Measurements from ENCODE around the gene FHIT. TPM values are rescaled to one million over a fixed set of nuclear protein-coding genes. Genes with fewer than 3 reads are reported as not detected.

FHIT gene
- total RNA-seq, 1 experiment from 2014 or later = 0.10 TPM

DNA sequence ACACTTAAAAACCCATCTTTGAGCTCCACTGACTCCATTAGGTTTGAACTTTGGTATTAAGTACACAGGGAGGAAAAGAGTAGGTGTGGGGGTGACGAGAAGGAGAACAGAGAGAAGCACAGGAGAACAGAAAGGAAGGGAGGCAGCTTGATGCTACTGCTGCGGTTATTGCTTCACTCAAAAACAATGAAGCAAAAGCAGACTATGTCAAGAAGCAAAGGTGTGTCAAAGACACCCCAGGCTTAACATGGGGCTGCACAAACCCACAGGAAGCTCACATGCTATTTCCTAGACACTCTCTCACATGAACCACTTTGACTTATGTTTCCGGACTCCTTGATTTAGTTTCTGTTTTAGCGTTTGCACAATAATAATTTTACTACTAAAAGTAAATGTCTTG is 1240.5 kb downstream of the FHIT start:
- DNase-seq (ENCODE audit: low spot score) = no peak

DNA sequence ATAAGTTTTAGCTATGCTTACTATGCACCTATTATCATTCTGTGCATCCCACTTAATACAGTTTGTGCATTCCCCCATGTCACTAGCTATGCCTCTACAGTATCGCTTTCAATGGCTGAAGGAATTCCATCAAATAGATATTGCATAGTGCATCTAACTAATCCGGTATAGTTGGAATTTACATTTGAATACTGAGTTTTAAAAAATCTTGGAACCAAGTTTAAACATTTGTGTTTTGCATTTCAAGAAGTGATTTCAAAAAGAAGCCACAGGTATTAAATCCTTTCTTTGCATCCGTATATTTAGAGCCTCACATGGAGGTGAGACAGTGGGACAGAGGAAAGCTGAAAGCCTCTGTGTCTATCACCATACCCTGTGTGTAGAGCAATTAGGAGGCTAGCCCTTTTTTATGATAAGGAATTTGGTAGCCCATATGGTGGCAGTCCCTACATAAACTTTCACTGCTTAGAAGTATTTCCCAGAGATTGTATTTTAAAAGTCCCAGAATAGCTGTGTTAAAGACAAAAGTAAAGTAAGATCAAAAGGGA is 1241.2 kb downstream of the FHIT start:
- no peak for DNase-seq (ENCODE audit: low spot score)

DNA sequence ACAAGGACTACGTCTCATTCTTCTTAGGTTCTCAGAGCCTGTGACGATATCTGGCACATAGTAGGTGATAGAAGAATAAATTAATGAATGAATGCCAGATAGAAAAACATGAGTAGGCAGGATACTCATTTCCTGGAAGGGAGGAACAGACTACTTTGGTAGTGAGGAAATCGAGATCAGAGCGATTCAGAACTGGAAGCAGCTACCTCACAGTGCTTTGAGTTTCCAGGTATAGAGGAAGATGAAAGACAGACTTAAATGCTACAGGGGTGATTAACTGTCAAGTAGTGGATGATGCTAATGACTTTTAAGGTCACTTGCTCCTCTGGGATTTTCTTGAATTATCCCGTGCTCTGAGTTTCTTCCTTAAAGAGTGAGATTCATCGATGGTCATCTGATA is 1249.9 kb downstream of the FHIT start:
- no peak for DNase-seq (ENCODE audit: low spot score)

DNA sequence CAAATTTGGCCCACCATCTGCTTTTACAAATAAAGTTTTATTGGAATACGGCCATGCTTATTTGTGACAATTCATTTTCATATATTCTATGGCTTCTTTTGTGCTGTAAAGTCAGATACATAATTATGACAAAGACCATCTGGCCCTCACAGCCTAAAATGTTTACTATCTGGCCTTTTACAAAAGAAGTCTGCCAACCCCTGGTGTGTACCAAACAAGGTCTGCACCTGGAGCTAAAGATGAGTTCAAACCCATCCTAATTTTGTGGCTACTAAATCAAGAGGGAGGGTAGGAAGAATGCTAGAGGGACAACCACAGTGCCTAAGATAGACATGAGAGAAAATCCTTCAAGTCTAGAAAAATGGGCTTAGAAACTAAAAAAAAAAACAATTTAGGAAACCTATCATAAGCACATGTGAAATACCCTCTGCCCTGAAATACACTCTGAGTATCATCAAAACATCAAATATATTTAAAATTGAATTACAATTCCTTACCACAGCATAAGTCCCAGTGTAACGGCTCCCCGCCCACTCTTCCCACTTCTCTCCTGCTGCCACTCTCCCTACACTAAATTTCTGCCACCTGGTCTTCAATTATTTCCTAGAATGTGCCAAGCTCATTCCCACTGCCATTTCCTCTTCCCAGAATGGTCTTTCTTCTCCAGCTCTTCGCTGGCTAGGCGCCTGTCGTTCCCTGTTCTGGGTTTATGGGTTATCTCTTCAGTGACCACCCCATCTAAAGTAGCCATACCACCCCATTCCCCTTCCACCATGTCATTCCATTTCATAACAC is 1250.7 kb downstream of the FHIT start:
- DNase-seq (ENCODE audit: low spot score) = no peak

DNA sequence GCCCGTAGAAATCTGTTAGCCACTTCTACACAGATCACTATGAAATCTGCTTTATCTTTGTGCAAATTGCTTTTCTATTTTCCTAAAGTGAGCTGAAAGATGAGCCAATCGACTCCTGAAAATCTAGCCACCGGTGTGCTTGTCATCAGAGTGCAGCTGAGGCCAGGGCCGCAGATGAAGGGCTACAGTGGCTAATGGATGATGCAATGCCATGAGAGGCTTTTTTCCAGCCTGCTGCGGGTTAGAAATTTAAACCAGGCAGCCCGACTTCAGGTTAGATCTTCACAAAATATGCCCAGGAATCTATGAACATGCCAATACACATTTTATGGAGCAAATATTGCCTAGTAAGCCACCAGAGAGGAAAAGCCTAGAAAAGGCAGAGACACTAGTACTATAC is 1253.2 kb downstream of the FHIT start:
- no peak for DNase-seq (ENCODE audit: low spot score)

DNA sequence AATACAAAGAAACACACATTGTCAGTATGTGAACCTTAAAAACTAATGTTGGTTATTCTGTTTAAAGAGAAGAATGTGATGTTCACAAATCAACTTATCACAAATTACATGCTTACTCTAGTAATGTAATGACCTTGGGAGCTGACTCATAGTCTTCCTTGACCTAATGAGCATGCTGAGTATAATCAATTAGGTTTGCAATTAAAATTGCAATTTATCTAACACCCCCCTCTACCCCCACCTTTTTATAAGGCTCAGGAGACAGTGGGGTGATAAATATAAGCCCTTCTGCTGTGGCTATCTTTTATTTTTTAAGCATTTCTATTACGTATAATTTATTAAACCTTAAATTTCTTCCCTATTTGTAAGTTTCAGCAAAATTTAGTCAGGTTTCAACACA is 1253.7 kb downstream of the FHIT start:
- DNase-seq (ENCODE audit: low spot score) = no peak

DNA sequence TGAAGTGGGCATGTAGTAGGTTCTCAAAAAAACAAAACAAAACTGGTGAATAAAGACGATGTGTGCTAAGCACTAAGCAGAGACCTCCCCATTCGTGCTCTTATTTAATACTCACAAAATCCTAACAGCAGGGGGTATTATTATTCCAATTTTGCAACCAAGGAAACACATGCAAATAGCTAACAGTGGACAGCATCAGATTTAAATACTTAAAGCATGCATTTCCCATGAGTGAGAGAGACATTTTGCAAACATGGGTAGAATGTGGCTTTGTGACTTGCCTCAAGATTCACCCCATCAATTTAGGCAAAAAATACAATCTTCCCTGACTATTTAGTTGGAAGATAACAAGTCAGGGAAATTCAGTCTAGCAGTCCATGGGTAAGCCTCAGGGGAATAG is 1255.2 kb downstream of the FHIT start:
- no peak for DNase-seq (ENCODE audit: low spot score)

DNA sequence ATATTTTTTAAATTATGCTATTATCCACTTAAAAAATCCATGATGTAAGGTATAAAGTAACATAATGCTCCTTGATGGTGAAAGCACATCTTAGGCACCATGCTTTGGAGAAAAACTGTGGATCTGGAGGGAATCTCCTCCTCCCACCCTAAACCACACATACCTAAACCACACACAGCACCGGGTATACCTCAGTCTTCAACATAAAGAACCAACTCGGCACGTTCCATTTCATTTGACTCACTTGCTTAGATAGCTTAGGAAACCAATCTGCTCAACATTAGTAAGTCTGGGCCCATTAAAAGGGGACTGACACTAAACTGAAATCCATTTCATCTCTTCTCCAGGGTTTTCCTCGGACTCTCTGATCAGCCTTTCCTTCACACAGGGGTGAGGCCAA is 1255.7 kb downstream of the FHIT start:
- no peak for DNase-seq (ENCODE audit: low spot score)

DNA sequence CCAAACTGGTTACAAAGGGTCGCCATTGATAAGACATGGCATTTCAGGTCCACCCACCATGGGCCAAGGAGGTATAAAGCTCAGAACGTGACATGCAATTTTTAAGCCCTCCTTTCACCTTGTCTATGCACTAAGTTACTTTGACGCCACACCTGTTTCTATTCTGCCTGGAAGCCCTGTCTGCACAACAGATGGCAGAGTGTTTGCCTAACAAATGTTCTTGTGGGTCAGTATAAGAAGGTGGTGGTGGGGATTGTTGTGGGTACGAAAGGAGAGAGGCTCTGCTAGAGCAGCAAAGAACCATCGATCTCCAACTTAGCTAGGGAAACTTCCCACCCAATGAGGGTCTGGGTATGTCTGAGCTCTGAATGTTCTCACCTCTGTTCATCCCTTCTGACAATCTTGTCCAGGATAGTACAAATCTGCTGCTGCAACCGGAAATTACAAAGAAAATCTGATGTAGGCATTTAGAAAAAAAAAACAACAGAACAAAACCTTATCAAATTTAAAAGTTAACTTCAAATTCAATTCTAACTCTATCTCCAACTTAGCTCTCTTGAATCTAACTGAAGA is 1256.4 kb downstream of the FHIT start:
- no peak for DNase-seq (ENCODE audit: low spot score)

DNA sequence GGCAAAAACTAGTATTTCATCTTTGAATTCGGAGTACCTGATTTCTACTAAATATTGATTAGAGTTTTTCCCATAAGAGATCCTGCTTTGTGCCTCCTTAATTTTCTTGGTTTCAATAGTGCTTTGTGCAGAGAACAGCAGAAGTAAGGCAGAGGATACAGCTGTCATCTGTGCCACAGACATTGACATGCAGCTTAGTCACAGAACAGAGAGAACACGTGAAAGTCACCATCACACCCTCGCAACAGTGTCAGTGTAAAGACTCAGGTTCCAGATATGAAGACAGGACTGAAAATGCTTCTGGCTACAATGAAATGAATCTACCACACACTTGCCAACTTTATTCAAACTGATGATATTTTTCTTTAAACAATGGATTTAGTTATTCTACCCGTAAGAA is 1258.7 kb downstream of the FHIT start:
- DNase-seq (ENCODE audit: low spot score) = no peak

DNA sequence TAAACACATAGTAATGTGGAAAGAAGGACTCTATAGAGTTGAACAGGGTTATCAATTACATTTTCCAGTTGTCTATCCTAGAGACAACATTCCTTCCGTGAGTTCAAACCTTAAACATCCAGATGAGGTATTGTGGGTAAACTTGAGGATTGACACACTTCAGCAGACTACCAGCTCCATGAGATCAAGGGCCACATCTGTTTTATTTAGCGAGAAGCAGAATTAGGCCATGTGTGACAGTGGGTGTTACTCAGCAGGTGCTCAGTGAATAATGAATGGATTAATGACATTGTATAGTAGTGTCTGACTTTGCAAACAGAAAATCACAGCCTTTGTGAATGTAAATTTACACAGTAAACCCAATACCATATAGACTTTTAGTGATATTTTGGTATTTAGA is 1260.3 kb downstream of the FHIT start:
- no peak for DNase-seq (ENCODE audit: low spot score)

DNA sequence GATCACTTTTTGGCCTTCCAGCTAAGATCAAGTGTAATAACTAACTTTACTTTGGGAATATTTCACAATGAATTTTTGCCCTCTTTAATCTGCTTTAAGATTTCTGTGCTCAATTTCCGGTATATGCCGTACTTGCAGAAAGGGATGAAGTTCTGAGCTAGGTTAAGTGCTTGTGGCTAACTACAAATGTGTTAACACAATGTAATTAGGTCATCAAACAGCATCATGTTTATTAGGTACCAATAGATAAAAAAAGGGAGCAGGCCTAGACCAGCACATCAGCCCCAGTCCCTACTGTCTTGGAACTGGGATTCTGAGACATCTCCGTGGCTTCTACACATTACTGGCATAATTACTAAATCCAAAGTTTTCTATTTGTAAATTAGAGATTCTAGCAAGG is 1268.7 kb downstream of the FHIT start:
- no peak for DNase-seq (ENCODE audit: low spot score)

DNA sequence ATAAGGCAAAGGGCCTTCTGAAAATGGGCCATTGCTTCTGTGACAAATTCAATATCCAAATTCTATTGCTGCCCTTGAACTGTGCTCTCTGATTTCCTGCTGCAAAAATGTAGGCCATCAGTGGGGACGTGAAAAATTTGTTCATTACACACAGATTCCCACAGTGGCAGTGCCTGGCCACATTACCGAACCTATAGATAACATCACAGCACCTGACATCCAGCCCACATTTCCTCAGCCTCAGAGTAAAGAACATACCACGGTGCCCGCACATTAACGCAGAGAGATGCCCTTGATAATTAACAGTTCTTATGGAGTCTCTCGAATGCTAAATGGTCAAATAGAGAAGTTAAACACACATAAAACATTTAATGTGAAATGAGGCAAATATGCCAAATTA is 1269.9 kb downstream of the FHIT start:
- DNase-seq (ENCODE audit: low spot score) = no peak

DNA sequence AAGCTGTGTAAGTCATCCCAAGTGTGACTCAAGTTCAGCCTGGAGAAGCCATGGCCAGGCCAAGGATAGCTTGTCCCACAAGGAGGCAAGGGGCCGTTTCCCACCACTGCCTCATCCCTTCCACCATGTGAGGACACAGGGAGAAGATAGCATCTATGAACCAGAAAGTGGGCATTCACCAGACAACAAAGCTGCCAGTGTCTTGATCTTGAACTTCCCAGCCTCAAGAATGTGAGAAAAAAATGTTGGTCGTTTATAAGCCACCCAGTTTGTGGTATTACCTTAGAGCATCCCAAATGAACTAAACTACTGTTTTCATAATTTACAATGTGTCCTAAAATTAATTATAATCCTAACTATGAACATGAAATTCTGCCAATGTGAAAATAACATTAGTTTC is 1270.7 kb downstream of the FHIT start:
- DNase-seq (ENCODE audit: low spot score) = no peak

DNA sequence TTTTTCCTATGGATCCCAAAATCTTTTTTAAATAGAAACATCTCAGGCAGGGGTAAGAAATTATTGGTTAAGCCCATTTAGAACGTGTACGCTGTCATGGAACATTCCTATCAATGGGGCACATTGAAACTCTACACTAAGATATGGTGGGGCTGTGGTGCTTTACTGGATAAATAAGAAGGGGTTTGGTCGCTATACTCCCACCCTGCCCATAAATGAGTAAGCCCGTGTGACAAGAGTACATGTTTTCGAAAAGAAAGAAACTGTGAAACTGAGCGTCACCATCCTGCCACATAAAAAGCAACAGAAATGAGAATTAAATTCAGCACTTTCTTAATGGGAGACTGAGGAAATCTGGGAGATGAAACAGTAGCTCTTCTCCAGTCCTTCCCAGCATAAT is 1271.7 kb downstream of the FHIT start:
- DNase-seq (ENCODE audit: low spot score) = no peak

DNA sequence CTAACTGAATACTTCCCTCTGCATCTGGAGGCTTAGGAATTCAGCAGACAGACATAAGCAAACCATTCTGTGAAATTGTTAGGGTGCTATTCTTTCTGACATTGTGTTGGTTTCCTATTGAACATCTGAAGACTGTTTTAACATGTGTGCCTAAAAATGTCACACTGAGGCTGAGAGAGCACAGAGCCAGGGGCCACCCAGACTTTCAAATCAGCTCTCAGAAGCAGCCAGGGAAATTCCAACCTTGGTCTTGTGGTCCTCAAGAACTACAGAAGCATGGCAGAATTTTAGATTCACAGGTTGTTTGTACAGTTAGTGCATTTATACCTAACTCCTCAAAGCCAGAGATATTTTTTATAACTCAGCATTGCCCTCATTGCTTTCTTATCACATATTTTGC is 1272.3 kb downstream of the FHIT start:
- DNase-seq (ENCODE audit: low spot score) = no peak

DNA sequence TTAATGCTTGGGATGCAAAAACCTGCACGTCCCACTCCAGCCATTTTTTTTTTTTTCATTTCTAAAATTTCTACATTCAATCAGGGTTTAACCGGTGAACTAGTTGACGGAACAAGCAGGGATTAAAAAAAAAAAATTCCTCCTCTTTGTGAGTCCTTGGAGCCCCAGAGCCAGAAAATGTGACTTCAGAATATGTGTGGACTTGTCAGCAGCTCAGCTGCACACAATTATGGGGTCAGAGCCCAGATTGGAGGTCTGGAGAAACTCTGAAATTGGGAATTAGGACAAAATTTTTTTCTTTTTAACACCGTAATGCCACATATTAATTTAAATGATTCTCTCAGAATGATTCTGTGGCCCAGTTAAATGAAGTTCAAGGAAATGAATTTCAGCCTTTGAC is 1280.5 kb downstream of the FHIT start:
- no peak for DNase-seq (ENCODE audit: low spot score)

DNA sequence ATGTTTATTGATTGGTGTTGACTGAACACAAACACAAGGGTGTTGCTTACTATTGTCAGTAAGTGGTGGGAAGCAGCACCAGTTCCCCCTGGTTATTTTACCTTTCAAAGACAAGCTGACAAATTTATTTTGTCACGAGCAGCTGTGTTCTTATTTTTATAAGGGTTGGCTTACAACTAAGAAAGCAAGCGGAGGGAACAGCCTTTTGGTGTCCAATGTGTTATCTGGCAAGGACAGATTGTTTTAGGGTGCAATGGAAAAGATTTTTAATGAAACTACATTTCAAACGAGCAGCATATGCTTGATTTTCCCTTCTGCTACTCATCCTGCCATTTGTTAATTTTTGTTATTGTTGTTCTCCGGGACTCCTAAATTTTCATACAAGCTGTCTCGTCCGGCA is 1280.9 kb downstream of the FHIT start:
- no peak for DNase-seq (ENCODE audit: low spot score)

DNA sequence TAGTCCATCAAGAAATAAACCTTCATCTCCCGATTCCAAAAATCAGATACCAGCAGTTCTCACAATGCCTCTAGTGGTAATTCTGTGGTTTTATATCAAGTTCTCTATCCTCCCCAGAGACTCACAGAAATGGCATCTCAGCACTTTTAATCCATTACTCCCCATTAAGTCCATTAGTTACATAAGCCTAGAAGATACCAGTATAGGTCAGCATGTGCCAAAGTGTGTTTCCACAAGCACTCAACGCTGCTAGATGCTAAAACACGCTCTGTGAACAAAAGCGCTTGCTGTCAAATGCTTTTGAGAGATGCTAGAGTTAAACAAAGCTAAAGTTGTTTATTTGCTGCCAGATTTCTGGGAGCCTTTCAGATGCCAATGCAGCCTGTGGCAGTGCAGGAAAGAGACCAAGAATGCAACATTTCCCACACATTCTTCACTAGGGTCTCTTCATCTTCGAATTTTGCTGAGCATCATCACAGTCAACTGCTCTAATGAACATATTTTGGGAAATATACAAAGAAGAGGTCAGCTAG is 1282.7 kb downstream of the FHIT start:
- DNase-seq (ENCODE audit: low spot score) = no peak

DNA sequence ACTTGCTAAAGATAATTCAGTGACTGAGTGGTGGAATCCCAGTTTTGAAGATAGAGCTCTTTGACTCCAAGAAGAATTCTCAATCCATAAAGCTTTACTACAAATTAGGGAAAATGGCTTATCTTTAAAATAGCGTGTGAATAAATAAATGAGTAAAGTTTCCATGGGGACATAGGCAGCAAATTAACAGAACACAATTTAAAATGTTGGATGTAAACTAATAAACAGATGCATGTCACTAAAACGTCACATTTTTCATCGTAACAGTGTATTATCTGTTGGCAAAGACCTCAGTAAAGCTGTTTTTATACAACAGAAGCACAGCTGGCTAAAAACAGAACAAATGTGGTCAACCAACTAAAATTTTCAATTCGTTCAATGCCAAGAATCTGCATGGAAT is 1287.6 kb downstream of the FHIT start:
- no peak for DNase-seq (ENCODE audit: low spot score)

DNA sequence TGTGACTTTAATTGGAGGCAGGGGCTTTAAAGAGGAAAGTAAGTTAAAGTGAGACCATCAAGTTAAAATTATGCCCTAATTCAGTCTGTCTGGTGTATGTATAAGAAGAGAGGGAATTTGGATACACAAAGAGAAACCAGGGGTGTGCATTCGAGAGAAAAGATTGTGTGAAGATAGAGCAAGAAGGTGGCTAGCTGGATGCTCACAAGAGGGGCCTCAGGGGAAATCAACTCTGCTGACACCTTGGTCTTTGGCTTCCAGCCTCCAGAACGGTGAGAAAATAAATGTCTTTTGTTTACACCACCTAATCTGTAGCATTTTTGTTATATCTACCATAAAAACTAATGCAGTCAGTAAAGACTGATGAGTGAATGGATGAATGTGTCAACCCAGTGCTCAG is 1294.1 kb downstream of the FHIT start:
- DNase-seq (ENCODE audit: low spot score) = no peak

DNA sequence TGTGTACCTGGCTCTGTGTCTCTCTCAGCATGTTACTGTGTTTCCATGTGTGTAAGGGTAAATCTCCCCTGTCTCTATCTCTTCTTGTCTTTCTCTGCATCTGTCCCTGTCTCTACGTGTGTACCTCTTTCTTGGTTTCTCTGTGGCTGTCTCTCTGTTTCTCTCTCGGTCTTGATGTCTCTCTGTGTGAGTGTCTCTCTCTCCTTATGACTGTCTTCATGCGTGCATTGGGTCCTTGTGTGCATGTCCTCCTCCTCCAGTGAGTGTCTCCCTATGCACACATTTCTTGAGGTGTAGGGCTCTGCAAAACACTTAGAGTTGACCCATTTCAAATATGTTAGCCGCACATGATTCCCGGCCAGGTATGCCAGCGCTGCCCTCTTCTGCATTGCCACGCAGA is 1298.1 kb downstream of the FHIT start:
- DNase-seq (ENCODE audit: low spot score) = no peak

DNA sequence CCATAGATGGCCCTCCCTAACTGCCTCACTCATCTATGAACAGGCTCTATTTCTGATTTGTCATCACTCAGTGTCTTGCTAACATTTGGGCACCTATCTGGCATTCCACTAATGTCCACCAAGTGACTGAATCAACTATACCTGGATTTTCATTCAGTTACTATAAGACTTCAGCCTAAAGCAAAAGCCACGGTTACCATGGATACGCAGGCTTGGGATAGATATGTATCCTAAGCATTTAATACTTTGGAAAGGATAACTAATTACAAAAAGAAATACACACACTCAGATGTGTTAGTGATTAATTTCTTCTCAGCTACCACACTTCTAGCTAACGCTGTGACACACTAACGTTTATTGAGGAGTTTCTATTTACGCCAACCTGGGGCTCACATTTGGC is 1301.9 kb downstream of the FHIT start:
- DNase-seq (ENCODE audit: low spot score) = no peak

All from A172 (cell line).